Thoracic aorta (tissue), 2 donors: ENCODE results near the gene NMT1. TPM values are rescaled to one million over a fixed set of nuclear protein-coding genes. Genes with fewer than 3 reads are reported as not detected.

Experiments
- ATAC-seq: fragments of 150-250 bp; one replicate; pipeline ENCODE4 v1.8.0; 2017; ENCODE audit warnings: low read depth; ENCODE audit not compliant: insufficient number of reproducible peaks, low FRiP score
- DNase-seq: peaks from one replicate; pipeline ENCODE4 v3.0.0-alpha.2; 2020; ENCODE audit warnings: low spot score
- H3K27ac ChIP-seq, 2 donors: fragments of 200-600 bp; sonication (generic); 1 replicate in 1 of 2; 2 replicates in 1 of 2; pipeline ENCODE4 v1.5.1; 2016; ENCODE audit warnings: mild to moderate bottlenecking in 2 of 2, moderate library complexity in 2 of 2
- H3K27me3 ChIP-seq: fragments of 200-600 bp; sonication (generic); replicated peaks from 2 replicates; pipeline ENCODE4 v1.6.0; 2016; ENCODE audit warnings: mild to moderate bottlenecking; ENCODE audit not compliant: insufficient read depth
- H3K36me3 ChIP-seq: fragments of 200-600 bp; sonication (generic); one replicate; pipeline ENCODE4 v1.5.1; 2016
- H3K4me1 ChIP-seq, 2 donors: fragments of 200-600 bp; sonication (generic); 1 replicate in 1 of 2; 2 replicates in 1 of 2; pipeline versions ENCODE4 v1.5.1 to v1.6.0; 2016; ENCODE audit warnings: low read depth in 2 of 2, mild to moderate bottlenecking in 1 of 2; ENCODE audit not compliant: control insufficient read depth in 1 of 2
- H3K4me3 ChIP-seq: fragments of 200-600 bp; sonication (generic); 2 replicates; pipeline ENCODE4 v1.5.1; 2016; ENCODE audit warnings: mild to moderate bottlenecking
- H3K9me3 ChIP-seq: fragments of 200-600 bp; sonication (generic); 2 replicates; pipeline ENCODE4 v1.5.1; 2016
- CTCF ChIP-seq: fragments of 200-600 bp; sonication (generic); IDR thresholded peaks from one replicate; pipeline ENCODE4 v1.5.1; 2019; ENCODE audit warnings: antibody characterized with exemption
- total RNA-seq, 2 donors: library from RNA; depleted of rRNA; stranded (reverse); fragments of >200 nt; gene quantifications; one replicate each; pipeline versions ENCODE4 v1.1.0 to v1.2.3, GENCODE V29; 2016

The NMT1 gene
- total RNA-seq, 2 donors from 2014 or later: 53.1 to 64.8 TPM

GRCh38 chr17:45127207-45127547 lies 66.1 kb downstream of the NMT1 start:
- Histone ChIP-seq H3K27me3 (no peaks in the 10 kb centered on the region), H3K36me3 (no peaks in the 10 kb centered on the region), H3K4me3 (peak overlapping the region; percentile 47), H3K4me1 (peaks cover 45 to 89% of the 10 kb centered on the region in 2 donors), H3K27ac (peak overlapping the region; percentile 89 to 99), H3K9me3 (no peaks in the 10 kb centered on the region)
- TF ChIP-seq CTCF: no peak
- no peak for ATAC-seq
- DNase-seq: no peak

GRCh38 chr17:45127548-45128300 lies 66.6 kb downstream of the NMT1 start:
- DNase-seq (no peak), ATAC-seq (no peak)
- peaks cover 39 to 84% of the 10 kb centered on the region in 2 donors for H3K4me1 ChIP-seq
- TF ChIP-seq CTCF: no peak
- no peaks in the 10 kb centered on the region for H3K36me3 ChIP-seq
- no peaks in the 10 kb centered on the region for H3K27me3 ChIP-seq
- H3K4me3 ChIP-seq: peak overlapping the region; percentile 47
- peak overlapping the region; percentile 89 to 99 for H3K27ac ChIP-seq
- no peaks in the 10 kb centered on the region for H3K9me3 ChIP-seq

GRCh38 chr17:45128331-45128730 lies 67.2 kb downstream of the NMT1 start:
- Histone ChIP-seq H3K27me3 (no peaks in the 10 kb centered on the region), H3K36me3 (no peaks in the 10 kb centered on the region), H3K9me3 (no peaks in the 10 kb centered on the region), H3K4me1 (peaks cover 35 to 78% of the 10 kb centered on the region in 2 donors), H3K27ac (peak overlapping the region; percentile 89 to 99), H3K4me3 (peak overlapping the region; percentile 47)
- ATAC-seq (no peak), DNase-seq (no peak)
- no peak for TF ChIP-seq CTCF

- DNase-seq: no peak
- Histone ChIP-seq H3K36me3 (no peaks in the 10 kb centered on the region), H3K27ac (peak overlapping the region; percentile 89 to 99), H3K9me3 (no peaks in the 10 kb centered on the region), H3K4me3 (peak overlapping the region; percentile 47), H3K4me1 (peaks cover 32 to 75% of the 10 kb centered on the region in 2 donors), H3K27me3 (no peaks in the 10 kb centered on the region)
- no peak for ATAC-seq
- TF ChIP-seq CTCF: no peak
Observed at GRCh38 chr17:45128989-45129388, 67.9 kb downstream of the NMT1 start.

GRCh38 chr17:45129426-45129939 lies 68.4 kb downstream of the NMT1 start:
- TF ChIP-seq CTCF: no peak
- Histone ChIP-seq H3K36me3 (no peaks in the 10 kb centered on the region), H3K27ac (peak overlapping the region; percentile 89 to 99), H3K27me3 (no peaks in the 10 kb centered on the region), H3K4me3 (peak overlapping the region; percentile 96), H3K4me1 (peaks cover 29 to 71% of the 10 kb centered on the region in 2 donors), H3K9me3 (no peaks in the 10 kb centered on the region)
- ATAC-seq (no peak), DNase-seq (no peak)
